Loucy (cell line): Measurements from ENCODE around the gene TC2N.

Experiments used
- CTCF ChIP-seq: fragments of 200-600 bp; sonication (generic); conservative IDR thresholded peaks from 2 replicates; pipeline ENCODE4 v1.5.1; 2014; ENCODE audit warnings: mild to moderate bottlenecking, antibody characterized with exemption, low read length
- EZH2phosphoT487 ChIP-seq: fragments of 200-600 bp; IDR thresholded peaks from 2 replicates; pipeline ENCODE4 v1.6.1; 2018; ENCODE audit warnings: antibody characterized with exemption, mild to moderate bottlenecking, moderate library complexity, borderline replicate concordance

DNA sequence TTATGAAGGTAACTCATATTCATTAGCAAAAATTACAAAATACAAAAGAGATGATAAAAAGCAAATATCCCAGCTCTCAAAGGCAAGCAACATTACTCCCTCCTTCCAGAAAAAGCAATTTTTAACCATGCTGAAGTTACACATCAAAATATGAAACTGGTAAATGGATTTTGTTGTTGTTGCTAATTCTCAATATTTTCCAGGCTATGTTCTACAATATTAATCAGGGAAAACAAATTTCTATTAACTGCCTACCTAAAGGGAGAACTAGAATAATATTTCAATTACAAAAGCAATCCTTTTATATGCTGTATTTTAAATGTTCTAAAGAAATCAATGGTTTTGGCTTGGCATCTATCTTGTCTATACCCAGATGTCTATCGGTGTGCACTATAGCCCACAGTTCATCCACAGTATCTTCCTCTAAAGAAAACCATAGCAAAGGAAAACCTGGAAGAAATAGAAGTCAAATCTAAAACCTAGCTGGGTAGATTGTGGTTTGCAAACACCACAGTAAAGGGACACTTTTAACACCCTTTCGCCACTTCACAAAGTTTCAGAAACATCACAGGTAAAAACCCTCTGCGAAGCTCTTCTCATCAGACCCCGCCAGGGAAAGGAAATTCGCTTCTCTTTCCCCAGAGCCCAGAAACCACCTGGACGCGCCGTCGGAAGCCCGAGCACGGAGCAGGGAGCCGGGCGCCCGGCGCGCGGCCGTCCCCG, 32.0 kb downstream of the TC2N start:
- TF ChIP-seq CTCF (no peak), EZH2phosphoT487 (no peak)
